Measurements from ENCODE around the gene CHCHD6. TPM values are rescaled to one million over a fixed set of nuclear protein-coding genes. Genes with fewer than 3 reads are reported as not detected.

Gene CHCHD6
- total RNA-seq, 1 experiment from 2014 or later, result 40.9 TPM

GRCh38 chr3:126672340-126672739, 31.7 kb upstream of the CHCHD6 start:
- POLR2A ChIA-PET, result interaction anchor here (1.1 kb wide), 1 partner anchor 311 kb away, joined by 3 read pairs; the partner anchor contains the start of gene PLXNA1
- DNase-seq (ENCODE audit: low spot score), result no peak
- no peak for ATAC-seq
- H3K4me1 Mint-ChIP-seq, result peaks cover 6% of the 10 kb centered on the region
- peaks cover 19% of the 10 kb centered on the region for H3K9me3 Mint-ChIP-seq
- TF ChIP-seq ZNF138 (CRISPR knock-in tag; conservative IDR thresholded peaks at IDR 0.05) (no peak), NFATC4 (CRISPR knock-in tag; IDR thresholded peaks at IDR 0.05) (no peak), ZNF671 (CRISPR knock-in tag; IDR thresholded peaks at IDR 0.05) (no peak), ZNF425 (CRISPR knock-in tag; conservative IDR thresholded peaks at IDR 0.05) (no peak), EMX1 (CRISPR knock-in tag; IDR thresholded peaks at IDR 0.05) (no peak), CREM (CRISPR knock-in tag; IDR thresholded peaks at IDR 0.05) (no peak), NFYB (CRISPR knock-in tag; conservative IDR thresholded peaks at IDR 0.05; ENCODE audit: low read depth) (no peak), ATF2 (CRISPR knock-in tag; IDR thresholded peaks at IDR 0.05; ENCODE audit: borderline replicate concordance, low read depth) (no peak), JUN (CRISPR knock-in tag; IDR thresholded peaks at IDR 0.05) (no peak), PRDM15 (CRISPR knock-in tag; IDR thresholded peaks at IDR 0.05) (no peak), SMAD4 (CRISPR knock-in tag; IDR thresholded peaks at IDR 0.05) (no peak)
- CTCF ChIA-PET, result interaction anchor here (1.1 kb wide), 1 partner anchor 65 kb away, joined by 3 read pairs; no protein-coding TSS in a partner anchor
- no peak overlapping the region for H3K27ac Mint-ChIP-seq
- no peak overlapping the region for H3K4me3 Mint-ChIP-seq
- peaks cover 11% of the 10 kb centered on the region for H3K27me3 Mint-ChIP-seq (ENCODE audit: low read depth)
- H3K36me3 Mint-ChIP-seq, result peaks cover 3% of the 10 kb centered on the region; the same call in 1 of the 2 replicates

GRCh38 chr3:126672741-126673140, 31.3 kb upstream of the CHCHD6 start:
- ChIA-PET POLR2A (interaction anchor here (1.1 kb wide), 1 partner anchor 310 kb away, joined by 3 read pairs; the partner anchor contains the start of gene PLXNA1), CTCF (interaction anchor here (1.1 to 1.2 kb wide), 2 partner anchors 65 to 312 kb away, joined by 3 to 4 read pairs; no protein-coding TSS in a partner anchor)
- DNase-seq (ENCODE audit: low spot score) (no peak), ATAC-seq (no peak)
- Mint-ChIP-seq H3K36me3 (peaks cover 3% of the 10 kb centered on the region; the same call in 1 of the 2 replicates), H3K4me1 (peaks cover 6% of the 10 kb centered on the region), H3K27ac (no peak overlapping the region), H3K9me3 (peaks cover 19% of the 10 kb centered on the region), H3K27me3 (ENCODE audit: low read depth) (peaks cover 11% of the 10 kb centered on the region), H3K4me3 (no peak overlapping the region)
- TF ChIP-seq USF2 (CRISPR knock-in tag; IDR thresholded peaks at IDR 0.05) (no peak), CREB1 (CRISPR knock-in tag; IDR thresholded peaks at IDR 0.05) (no peak), IRF1 (CRISPR knock-in tag; IDR thresholded peaks at IDR 0.05) (no peak), KAT7 (CRISPR knock-in tag; IDR thresholded peaks at IDR 0.05; ENCODE audit: borderline replicate concordance) (no peak), ZNF219 (CRISPR knock-in tag; IDR thresholded peaks at IDR 0.05; ENCODE audit: borderline replicate concordance) (no peak), NR1H2 (CRISPR knock-in tag; IDR thresholded peaks at IDR 0.05) (no peak), CDX4 (CRISPR knock-in tag; IDR thresholded peaks at IDR 0.05; ENCODE audit: borderline replicate concordance) (no peak)

Data from WTC11 (cell line).